NCI-H748 (cell line): Measurements from ENCODE around the gene CD226.

Experiments
- DNase-seq: peaks from one replicate; lab custom pipeline; 2025; ENCODE audit not compliant: unreplicated experiment; lab: John Stamatoyannopoulos, UW

CD226 gene

GRCh38 chr18:69820538-69820937 lies 127.1 kb downstream of the CD226 start:
- no peak for DNase-seq

- DNase-seq, result no peak
These were observed 128.2 kb downstream of the CD226 start for GRCh38 chr18:69819460-69819859.

- DNase-seq, result no peak
These were observed 130.2 kb downstream of the CD226 start for GRCh38 chr18:69817335-69817940.

- no peak for DNase-seq
These were observed 132.8 kb downstream of the CD226 start for GRCh38 chr18:69814861-69815385.

- DNase-seq, result no peak
These were observed 134.1 kb downstream of the CD226 start for GRCh38 chr18:69813559-69813958.

GRCh38 chr18:69808399-69808798 lies 139.3 kb downstream of the CD226 start:
- no peak for DNase-seq

- no peak for DNase-seq
These were observed 142.7 kb downstream of the CD226 start for GRCh38 chr18:69804776-69805501.
